NCI-H446 treated with DMSO at 0.1 percent for 48 hours (cell line): ENCODE measurements around the gene MAGI1.
"Not testable (repeated sequence)": the region's sequence is repeated elsewhere in the genome, so short reads cannot be mapped to it uniquely, and the experiment has no call there.

Experiments
- DNase-seq: peaks from one replicate; lab custom pipeline; 2025; lab: John Stamatoyannopoulos, UW

MAGI1 gene

DNA sequence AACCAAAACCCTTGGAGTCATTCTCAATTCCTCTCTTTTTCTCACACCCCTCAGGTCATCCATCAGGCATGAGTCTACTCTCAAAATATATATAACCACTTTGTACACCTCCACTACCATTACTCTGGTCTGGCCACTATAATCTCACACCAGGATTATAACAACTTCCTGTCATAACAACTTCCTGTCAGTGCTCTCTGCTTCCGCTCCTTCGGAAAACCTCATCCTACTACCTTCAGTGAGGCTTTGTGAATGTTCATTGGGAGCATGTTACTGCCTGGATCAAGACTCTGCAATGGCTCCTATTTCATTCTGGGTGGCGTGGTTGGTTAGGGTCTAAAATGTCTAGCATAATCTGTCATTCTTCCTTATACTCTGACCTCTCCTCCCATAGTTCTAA lies 447.4 kb downstream of the MAGI1 start:
- no peak for DNase-seq

DNA sequence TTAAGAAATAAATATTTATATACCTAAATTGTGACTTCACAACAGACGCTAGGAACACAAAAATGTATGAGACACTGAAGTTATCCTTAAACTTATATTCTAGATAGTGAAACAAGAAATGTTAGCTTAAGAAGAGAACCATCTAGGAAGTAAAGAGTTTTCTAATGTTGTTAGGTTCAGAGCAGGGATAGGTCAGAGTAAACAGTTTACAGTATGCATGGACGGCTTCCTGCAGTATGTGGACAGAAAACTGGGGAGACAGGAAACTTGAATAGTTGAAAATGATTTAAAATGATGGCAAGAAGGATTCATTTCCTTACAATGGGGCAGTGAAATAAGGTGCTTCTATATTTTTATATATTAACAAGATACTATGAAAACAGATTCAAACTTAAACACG lies 449.8 kb downstream of the MAGI1 start:
- no peak for DNase-seq

DNA sequence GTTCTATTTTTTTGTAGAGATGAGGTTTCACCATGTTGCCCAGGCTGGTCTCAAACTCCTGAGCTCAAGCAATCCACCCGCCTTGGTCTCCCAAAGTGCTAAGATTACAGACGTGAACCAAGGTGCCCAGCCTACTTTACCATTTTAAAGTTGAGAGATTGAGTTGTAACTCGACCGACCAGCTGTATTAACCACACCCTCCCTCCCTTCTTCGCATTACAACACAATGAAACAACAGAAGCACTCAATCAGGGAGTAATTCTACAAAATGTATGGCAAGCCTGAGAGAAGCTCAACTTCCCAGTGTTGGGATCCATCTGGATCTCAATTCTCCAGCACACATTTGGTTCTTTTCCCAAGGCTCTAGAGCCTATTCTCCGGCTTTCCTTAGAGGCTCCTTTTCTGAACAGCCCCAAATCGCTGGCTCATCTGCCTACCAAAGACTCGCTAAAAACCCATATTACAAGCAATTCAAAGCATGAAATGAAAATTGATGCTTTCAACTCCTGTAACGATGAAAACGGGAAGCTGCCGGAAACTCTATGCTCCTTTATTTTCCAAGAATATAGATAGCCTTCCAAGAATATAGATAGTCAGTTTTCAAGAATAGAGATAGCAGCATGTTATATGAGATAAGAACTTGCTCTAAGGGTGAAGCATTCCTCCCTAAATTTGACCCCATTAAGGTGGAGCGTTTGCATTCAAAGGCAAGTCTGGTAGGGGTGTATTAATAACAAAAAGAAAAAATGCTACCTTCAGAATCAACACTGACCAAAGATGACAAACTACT lies 450.9 kb downstream of the MAGI1 start:
- no peak for DNase-seq

DNA sequence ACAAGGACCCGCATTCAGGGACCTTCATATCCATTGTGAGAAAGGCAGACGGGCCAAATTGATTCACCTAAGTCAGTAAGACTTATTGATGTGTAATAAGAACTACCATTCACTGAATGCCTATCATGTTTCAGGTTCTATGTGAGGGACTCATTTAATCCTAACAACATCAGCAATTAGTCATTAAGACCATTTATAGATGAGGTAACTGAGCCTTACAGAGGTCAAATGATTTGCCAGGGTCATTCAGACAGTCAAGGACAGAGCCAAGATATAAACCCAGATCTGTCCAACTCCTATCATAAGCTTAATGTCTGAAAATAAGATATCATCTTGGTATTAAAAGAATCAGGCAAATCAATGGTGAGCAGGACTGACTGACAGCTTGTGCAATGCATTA lies 453.8 kb downstream of the MAGI1 start:
- no peak for DNase-seq

DNA sequence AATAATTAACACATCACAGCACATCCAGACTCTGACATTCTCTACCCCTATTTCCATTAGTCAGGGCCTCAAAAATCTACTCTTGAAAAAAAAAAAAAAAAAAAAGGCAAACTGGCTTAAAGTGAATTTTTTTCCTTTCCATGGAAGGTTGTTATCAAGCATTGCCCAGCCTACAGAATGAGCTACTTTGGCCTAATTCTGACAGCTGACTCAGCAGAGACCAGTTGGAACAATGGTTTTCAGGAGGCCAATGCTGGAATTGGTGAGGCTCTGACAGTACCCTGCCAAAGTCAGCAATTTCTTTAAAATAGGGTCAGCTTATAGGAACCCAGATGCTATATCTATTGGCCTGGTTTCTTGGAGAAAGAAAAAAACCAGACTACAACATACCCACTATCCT lies 454.7 kb downstream of the MAGI1 start:
- no peak for DNase-seq

DNA sequence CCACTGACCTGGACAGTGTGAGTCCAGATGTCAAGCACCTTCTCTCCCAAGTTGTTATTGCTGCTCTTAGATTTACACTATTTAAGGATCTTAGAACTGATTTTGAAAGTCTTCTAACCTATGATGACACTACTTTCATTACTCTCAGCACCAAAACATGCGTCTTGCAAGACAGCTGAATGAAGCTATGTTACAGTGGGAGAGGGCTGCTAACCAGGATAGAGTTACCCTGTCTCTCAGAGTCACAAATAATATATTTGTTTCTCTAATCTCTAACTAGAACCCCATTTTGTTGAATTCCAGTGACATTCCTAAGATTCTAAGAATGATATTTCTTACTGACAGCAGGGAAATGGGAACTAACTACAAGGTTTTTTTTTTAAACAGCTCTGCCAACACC lies 455.5 kb downstream of the MAGI1 start:
- no peak for DNase-seq

DNA sequence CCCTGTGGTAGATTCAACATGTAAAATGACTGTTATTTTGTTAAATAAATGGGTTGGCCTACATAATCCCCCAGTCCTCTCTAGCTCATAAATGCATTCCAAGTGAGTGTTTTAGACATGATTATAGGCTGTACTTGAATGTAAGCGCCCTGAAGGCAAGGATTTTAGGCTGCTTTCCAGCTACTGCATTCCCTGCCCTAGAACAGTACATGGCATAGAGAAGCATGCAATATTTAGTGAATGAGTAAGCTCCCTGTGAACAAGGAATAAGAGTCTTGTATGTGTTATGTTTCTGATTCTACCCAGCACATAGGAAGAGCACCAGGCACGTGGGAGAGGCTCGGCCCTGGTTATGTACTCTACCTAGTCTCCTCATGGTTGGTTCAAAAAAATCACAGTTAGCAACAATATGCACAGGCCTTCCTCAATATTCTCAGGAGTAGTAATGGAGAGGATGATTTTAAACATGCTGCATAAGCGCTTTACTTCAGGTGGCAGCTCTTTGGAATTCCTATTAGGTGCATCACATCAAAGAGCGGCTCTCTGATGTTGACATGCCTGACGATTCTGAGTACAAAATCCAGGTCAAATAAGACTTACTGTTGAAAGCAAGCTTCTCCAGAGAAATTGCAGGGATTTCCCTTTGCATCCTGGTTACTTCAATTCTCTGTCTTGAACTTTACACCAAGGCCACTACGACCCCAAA lies 456.6 kb downstream of the MAGI1 start:
- no peak for DNase-seq

DNA sequence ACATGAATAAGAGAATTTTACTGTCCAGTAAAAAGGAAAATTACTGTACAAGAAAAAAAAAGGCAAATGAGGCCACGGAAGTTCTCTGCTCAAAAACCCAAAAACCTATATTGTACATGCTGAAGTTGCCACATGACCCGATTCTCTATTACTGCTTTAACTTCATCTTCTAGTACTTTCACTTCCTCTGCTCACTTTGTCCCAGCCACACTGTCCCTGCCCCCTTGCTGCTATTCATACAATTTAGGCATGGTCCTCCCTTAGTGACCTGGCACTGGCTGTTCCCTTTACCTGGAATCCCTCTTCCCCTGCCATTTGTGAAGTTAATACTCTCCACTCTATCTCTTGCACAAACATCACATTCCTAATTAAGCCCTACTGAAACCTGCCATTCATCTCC lies 457.4 kb downstream of the MAGI1 start:
- DNase-seq, result no peak

DNA sequence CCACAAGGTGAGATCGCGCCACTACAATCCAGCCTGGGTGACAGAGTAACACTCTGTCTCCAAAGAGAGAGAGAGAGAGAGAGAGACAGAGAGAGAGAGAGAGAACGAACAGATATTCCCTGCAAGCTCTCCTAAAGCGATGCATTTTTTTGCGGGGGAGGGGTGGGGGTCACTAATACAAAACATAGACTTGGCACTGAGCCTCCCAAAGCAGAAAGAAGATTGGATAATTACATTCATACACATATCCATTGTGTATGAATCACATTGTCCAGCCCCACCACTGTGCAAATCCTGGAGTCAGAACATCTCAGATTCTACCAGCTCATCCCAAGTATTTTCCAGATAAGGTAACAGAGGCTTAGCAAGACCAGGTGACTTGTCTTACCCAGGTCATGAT lies 459.9 kb downstream of the MAGI1 start:
- DNase-seq, result no peak

DNA sequence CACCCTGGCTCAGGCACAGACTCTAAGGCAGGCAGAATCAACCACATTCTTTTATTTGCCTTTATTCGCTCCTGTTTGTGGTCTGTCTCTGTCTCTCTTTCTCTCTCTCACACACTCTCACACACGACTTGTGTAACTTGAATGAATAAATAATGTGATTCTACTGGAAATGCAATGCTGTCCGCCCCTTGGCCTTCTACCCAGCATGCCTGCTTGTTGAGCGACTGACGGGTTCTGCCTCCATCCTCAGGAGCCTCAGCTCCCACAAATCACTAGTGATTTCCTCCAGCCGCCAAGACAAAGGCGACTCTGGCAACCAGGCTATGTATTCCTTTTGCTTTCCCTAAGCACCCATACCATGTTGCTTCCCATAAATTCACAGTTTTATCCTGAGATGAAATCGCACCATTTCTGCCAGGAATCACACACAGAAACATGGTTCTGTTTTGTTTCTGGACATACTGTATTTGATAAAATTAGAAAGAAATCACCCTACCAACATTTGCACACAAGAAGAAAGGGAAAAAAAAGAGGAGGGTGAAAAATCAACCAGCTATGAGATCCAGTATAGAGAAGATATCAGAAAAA lies 460.8 kb downstream of the MAGI1 start:
- DNase-seq, result no peak

DNA sequence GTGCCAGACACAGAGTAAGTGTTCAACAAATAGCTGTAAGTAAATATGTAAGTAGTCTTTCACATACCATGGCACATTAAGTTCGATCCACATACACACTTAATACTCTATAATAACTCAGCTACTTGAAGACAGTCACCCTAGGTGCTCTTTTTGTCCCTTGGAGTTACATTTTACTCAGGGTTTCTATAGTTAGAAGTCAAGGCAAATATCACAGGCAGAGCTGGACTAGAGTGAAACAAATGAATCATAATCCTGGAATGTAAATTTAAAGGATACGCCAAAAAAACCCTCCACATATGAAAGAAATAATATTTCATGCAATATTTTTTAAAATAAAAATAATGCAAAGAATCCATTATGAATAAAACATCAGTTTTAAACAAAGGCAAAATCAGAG lies 461.8 kb downstream of the MAGI1 start:
- no peak for DNase-seq

DNA sequence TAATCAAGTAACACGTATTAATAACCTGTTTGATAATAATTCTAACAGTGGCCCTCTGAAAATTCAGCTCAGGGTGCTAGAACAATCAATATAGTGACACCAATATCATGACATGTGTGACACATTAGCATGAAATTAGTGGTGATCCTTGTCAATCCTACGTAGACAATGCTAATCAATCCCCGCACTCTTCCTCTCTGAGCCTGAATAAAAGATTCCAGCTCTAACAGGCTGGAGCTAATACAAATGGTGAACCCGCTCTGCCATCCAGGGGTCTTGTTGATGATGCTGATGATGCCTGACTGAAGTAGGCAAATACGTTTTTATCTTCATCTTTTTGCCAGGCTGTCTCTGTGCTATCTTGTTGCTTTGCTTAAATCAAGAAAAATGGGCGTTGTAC lies 462.5 kb downstream of the MAGI1 start:
- no peak for DNase-seq

DNA sequence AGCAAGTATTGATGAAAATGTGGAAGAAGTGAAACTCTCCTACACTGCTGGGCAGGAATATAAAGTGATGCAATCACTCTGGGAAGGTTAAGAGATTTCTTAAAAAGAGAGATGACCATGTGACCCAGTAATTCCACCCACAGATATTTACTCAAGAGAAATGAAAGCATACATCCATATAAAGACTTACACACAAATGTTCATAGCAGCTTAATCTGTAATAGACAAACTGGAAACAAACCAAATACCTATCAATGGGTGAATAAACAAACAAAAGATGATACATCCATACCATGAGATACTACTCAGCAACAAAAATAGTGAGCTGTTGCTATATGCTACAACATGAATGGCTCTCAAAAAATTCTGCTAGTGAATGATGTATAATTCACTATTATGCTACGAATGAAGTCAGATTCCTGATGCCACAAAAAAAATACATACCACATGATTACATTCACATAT lies 463.3 kb downstream of the MAGI1 start:
- no peak for DNase-seq

DNA sequence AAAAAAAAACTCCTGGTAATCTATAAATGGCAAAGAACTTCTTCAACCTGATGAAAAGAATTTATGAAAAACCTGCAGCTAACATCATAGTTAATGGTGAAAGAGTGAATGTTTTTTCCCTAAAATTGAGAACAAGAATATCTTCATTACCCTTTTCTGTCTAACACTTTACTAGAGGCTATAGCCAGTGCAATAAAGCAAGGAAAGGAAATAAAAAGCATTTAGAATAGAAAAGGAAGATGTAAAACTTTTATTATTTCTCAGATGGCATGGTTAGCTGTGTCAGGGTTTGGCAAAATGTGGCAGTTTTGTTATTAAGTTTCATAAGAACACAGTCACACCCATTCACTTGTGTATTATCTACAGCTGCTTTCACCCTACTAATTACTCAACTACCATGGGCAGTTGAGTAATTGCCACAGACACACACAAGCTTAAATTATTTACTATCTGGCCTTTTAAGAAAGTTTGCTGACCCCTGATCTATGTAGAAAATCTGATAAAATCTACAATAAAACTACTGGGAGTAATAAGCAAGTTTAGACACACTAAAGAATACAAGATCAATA lies 465.1 kb downstream of the MAGI1 start:
- DNase-seq, result no peak

DNA sequence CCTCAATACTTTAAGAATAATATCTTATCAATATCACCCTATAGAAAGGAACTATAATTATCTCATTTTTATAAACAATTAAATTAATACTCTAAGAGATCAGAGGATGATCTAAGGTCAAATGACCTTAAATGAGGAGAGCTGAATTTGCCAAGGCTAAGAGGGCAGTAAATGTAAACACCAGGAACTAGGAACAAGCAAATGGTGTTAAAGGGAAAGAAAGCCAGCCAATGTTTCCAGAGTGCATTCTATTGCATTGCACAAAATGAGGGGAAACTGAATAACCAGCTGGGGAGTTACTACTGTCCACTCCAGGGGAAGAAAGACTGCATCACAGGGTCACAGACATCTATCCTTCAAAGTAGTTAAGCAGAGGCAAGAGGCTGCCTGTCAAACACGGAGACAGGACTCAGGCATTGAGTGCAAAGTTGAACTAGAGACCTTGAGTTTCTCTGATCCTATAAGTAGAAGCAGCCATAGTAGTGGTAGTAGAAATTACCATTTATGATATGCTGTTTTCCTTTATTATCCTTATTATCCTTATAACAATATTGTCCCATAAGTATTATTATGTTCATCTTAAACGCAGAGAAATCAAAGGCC lies 466.4 kb downstream of the MAGI1 start:
- no peak for DNase-seq

DNA sequence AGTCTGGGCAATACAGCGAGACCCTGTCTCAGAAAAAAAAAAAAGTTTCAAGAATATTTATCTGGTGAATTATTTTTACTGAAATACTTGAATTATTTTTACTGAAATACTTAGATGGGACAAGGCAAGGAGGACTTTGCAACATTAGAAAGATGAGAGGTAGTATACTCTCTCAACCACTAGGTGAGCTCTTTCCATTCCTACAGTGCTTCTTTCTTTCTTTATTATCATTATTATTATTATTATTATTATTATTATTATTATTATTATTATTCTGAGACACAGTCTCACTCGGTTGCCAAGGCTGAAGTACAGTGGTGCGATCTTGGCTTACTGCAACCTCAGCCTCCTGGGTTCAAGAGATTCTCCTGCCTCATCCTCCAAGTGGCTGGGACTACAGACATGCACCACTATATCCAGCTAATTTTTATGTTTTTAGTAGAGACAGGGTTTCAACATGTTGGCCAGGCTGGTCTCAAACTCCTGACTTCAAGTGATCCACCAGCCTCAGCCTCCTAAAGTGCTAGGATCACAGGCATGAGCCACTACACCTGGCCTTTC lies 468.8 kb downstream of the MAGI1 start:
- DNase-seq, result no peak

DNA sequence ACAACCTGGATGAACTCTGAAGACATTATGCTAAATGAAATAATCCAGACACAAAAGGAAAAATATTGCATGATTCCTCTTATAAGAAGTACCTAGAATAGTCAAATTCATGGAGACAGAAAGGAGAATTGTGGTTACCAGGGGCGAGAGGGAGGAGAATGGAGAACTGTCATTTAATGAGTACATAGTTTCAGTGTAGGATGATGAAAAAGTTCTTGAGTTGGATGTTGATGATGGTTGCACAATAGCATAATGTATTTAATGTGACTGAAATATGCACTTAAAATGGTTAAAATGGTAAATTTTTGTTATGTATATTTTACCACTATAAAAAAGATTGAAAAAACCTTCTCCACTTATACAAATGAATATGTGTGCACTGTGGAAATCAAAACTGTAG lies 469.6 kb downstream of the MAGI1 start:
- DNase-seq, result no peak

DNA sequence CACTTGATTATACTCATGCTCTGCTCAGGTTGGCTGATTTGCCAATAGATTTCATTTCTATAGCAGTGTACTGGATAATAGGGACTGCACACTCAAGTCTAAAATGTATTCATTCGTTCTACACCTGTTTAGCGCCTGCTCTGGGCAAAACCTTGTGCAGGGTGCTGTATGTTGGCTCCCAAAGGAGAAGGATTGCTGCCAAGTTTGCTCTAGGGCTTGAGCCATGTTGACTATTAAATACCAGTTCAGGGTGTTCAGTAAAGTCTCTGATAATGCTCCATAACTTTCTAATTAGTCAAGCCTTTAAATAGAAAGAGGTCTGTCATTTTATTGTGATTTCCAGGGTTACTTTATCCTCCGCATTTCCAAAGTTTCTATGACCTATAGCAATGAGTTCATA lies 470.2 kb downstream of the MAGI1 start:
- no peak for DNase-seq

DNA sequence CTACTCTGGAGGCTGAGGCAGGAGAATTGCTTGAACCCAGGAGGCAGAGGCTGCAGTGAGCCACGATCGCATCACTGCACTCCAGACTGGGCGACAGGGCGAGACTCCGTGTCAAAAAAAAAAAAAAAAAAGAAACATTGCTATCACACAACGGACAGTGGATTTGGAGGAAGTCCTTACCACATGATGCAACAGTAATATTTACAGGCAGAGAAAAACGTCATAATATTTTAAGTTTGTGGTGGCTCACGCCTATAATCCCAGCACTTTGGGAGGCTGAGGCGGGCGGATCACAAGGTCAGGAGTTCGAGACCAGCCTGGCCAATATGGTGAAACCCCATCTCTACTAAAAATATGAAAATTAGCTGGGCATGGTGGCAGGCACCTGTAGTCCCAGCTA lies 473.0 kb downstream of the MAGI1 start:
- DNase-seq, result not testable (repeated sequence)

DNA sequence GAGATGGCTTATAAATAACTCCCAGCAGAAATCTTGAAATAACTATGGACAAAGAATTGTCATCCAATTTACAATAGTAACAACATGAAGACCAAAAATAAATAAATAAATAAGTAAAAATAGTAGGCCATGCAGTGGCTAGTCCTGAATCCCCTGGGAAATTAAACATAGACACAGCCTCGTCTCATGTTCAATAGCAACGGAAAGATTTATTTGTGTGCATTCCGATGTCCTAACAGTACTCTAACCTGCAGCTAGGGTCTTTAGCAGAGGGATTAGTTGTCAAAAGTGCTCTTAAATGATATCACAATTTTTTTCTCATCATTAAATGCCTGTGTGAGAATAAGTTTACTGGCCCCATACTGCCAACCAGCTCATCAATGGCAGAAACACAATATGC lies 474.2 kb downstream of the MAGI1 start:
- DNase-seq, result no peak

DNA sequence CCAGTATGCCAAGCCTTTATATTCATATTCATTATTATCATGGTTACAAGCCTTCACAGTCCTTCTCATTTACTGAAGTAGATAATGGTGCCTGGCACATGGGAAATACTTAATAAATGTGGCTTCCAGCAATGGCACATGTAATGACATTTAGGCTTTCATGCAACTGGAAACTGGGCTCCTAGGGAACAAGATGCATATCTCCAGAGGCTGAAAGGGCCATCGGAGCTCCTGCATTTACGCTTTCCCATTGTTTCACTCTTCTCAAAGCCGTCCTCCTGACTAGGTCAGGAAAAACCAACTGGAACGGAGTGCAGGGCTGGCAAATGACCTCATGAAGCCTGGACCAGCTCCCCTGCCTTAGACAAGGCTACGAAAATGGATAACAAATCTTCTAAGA lies 474.9 kb downstream of the MAGI1 start:
- DNase-seq, result no peak

DNA sequence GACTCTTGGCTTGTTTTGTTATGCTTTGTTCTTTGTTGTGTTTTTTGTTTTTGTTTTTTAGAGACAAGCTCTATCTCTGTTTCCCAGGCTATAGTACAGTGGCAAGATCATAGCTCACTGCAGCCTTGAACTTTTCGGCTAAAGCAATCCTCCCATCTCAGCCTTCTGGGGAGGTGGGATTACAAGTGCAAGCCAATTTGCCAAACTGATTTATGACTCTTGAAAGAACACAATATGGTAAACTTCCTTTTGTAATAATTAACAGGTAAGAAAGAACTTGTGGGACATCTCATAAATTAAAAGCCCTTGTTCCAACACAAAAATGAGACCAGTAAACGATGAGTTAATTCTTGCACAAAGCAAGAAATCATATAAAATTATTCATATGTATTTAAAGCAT lies 476.3 kb downstream of the MAGI1 start:
- DNase-seq, result no peak
